Caki2 (cell line): ENCODE results near the gene MLLT6. TPM values are rescaled to one million over a fixed set of nuclear protein-coding genes. Genes with fewer than 3 reads are reported as not detected.

ENCODE experiments used
- DNase-seq: peaks from one replicate; pipeline ENCODE4 v3.0.0-alpha.2; 2015; ENCODE audit warnings: low read depth
- in situ Hi-C: cut with HindIII; loops from 2 replicates; pipeline ENCODE4 v1.10.0; 2016; ENCODE audit warnings: low sequenced_read_pairs, low pct_unique_long_range_greater_than_20kb, mixed read lengths
- total RNA-seq: library from RNA; depleted of rRNA; stranded (reverse); fragments of >200 nt; shearing (Covaris generic); gene quantifications from 2 replicates; pipeline ENCODE4 v1.2.3, GENCODE V29; 2014; ENCODE audit warnings: low replicate concordance

The MLLT6 gene
- total RNA-seq, 1 experiment from 2014 or later: 27.9 TPM

- in situ Hi-C loops: no loop called here
- DNase-seq: peak; percentile 83
These were observed 1.1 kb upstream of the MLLT6 start for GRCh38 chr17:38703742-38704605.

GRCh38 chr17:38705523-38705802, 390 bp downstream of the MLLT6 start:
- DNase-seq: no peak
- in situ Hi-C loops: no loop called here

- peak; percentile 33 for DNase-seq
- in situ Hi-C loops: no loop called here
These were observed 881 bp downstream of the MLLT6 start for GRCh38 chr17:38705803-38706504.

GRCh38 chr17:38706505-38707216, 1.6 kb downstream of the MLLT6 start:
- no peak for DNase-seq
- in situ Hi-C loops: no loop called here

GRCh38 chr17:38707678-38708351, 2.7 kb downstream of the MLLT6 start:
- DNase-seq: no peak
- in situ Hi-C loops: no loop called here

- in situ Hi-C loops: no loop called here
- no peak for DNase-seq
These were observed 4.2 kb downstream of the MLLT6 start for GRCh38 chr17:38709104-38709820.

GRCh38 chr17:38709864-38710603, 5.0 kb downstream of the MLLT6 start:
- in situ Hi-C loops: no loop called here
- no peak for DNase-seq

- no peak for DNase-seq
- in situ Hi-C loops: no loop called here
These were observed 5.5 kb downstream of the MLLT6 start for GRCh38 chr17:38710604-38710962.

GRCh38 chr17:38710985-38711384, 5.9 kb downstream of the MLLT6 start:
- no peak for DNase-seq
- in situ Hi-C loops: no loop called here

GRCh38 chr17:38711792-38712571, 6.9 kb downstream of the MLLT6 start:
- in situ Hi-C loops: no loop called here

GRCh38 chr17:38712593-38712992, 7.5 kb downstream of the MLLT6 start:
- no peak for DNase-seq
- in situ Hi-C loops: no loop called here

More at GRCh38 chr17:38711792-38712571, 6.9 kb downstream of the MLLT6 start:
- DNase-seq: no peak

- in situ Hi-C loops: no loop called here
- DNase-seq: no peak
These were observed 8.5 kb downstream of the MLLT6 start for GRCh38 chr17:38713456-38714075.

- no peak for DNase-seq
- in situ Hi-C loops: no loop called here
These were observed 10.3 kb downstream of the MLLT6 start for GRCh38 chr17:38715216-38715943.

- in situ Hi-C loops: no loop called here
- DNase-seq: no peak
These were observed 11.4 kb downstream of the MLLT6 start for GRCh38 chr17:38716368-38717005.

GRCh38 chr17:38717139-38717745, 12.2 kb downstream of the MLLT6 start:
- in situ Hi-C loops: no loop called here
- DNase-seq: no peak
